ENCODE data around the gene CSNK2A1.

Gene CSNK2A1

GRCh38 chr20:532530-532929, 11.1 kb downstream of the CSNK2A1 start:
- no peak overlapping the region for H3K4me3 ChIP-seq (ENCODE audit: low read depth, low read length)
- no peak for TF ChIP-seq CTCF (IDR thresholded peaks at IDR 0.05; ENCODE audit: low read depth, low read length)

GRCh38 chr20:531608-532007, 12.0 kb downstream of the CSNK2A1 start:
- H3K4me3 ChIP-seq (ENCODE audit: low read depth, low read length) = no peak overlapping the region
- no peak for TF ChIP-seq CTCF (IDR thresholded peaks at IDR 0.05; ENCODE audit: low read depth, low read length)

GRCh38 chr20:530321-530720, 13.3 kb downstream of the CSNK2A1 start:
- no peak for TF ChIP-seq CTCF (IDR thresholded peaks at IDR 0.05; ENCODE audit: low read depth, low read length)
- H3K4me3 ChIP-seq (ENCODE audit: low read depth, low read length) = no peak overlapping the region

GRCh38 chr20:528923-529604, 14.5 kb downstream of the CSNK2A1 start:
- TF ChIP-seq CTCF (IDR thresholded peaks at IDR 0.05; ENCODE audit: low read depth, low read length) = no peak
- H3K4me3 ChIP-seq (ENCODE audit: low read depth, low read length) = no peak overlapping the region

GRCh38 chr20:527571-527886, 16.1 kb downstream of the CSNK2A1 start:
- H3K4me3 ChIP-seq (ENCODE audit: low read depth, low read length) = no peak overlapping the region
- no peak for TF ChIP-seq CTCF (IDR thresholded peaks at IDR 0.05; ENCODE audit: low read depth, low read length)

- TF ChIP-seq CTCF (IDR thresholded peaks at IDR 0.05; ENCODE audit: low read depth, low read length) = no peak
- H3K4me3 ChIP-seq (ENCODE audit: low read depth, low read length) = no peak overlapping the region
Observed at GRCh38 chr20:521860-522259, 21.7 kb downstream of the CSNK2A1 start.

GRCh38 chr20:519999-520398, 23.6 kb downstream of the CSNK2A1 start:
- no peak for TF ChIP-seq CTCF (IDR thresholded peaks at IDR 0.05; ENCODE audit: low read depth, low read length)
- H3K4me3 ChIP-seq (ENCODE audit: low read depth, low read length) = no peak overlapping the region

Data from WI38 (cell line).